ENCODE data around the gene FMNL2. TPM values are rescaled to one million over a fixed set of nuclear protein-coding genes. Genes with fewer than 3 reads are reported as not detected.

The FMNL2 gene
- total and polyA plus RNA-seq, 4 experiments from 2014 or later = 0.06 to 1.6 (median 0.94) TPM; not detected in 1

GRCh38 chr2:152339556-152340286, 4.7 kb downstream of the FMNL2 start:
- Mint-ChIP-seq H3K9me3 (peaks cover 0 to 2% (median 0%) of the 10 kb centered on the region in 8 donors), H3K27me3 (peaks cover 17 to 21% of the 10 kb centered on the region in 2 donors), H3K36me3 (no peaks in the 10 kb centered on the region), H3K27ac (no peak overlapping the region), H3K4me1 (peaks cover 3 to 15% (median 6%) of the 10 kb centered on the region in 4 donors), H3K4me3 (no peak overlapping the region)
- Histone ChIP-seq H3K27me3 (ENCODE audit: insufficient read depth, low read length) (peaks cover 10% of the 10 kb centered on the region), H3K36me3 (ENCODE audit: insufficient read depth, low read length) (no peaks in the 10 kb centered on the region), H3K4me1 (ENCODE audit: insufficient read depth, low read length) (peaks cover under 1% of the 10 kb centered on the region), H3K27ac (ENCODE audit: low read depth, low read length) (no peak overlapping the region), H3K9me3 (ENCODE audit: control insufficient read depth in 1 of 2, low read length in 2 of 2) (no peaks in the 10 kb centered on the region), H3K4me3 (ENCODE audit: low read length in 2 of 2) (no peak overlapping the region)
- ChIA-PET CTCF (ENCODE audit: partially characterized antibody) (no interaction called here), POLR2A (ENCODE audit: partially characterized antibody) (no interaction called here)
- DNase-seq = no peak
- intact Hi-C loops (cut with micrococcal nuclease) = no loop called here

GRCh38 chr2:152342259-152343046, 7.5 kb downstream of the FMNL2 start:
- Histone ChIP-seq H3K27ac (ENCODE audit: low read depth, low read length) (no peak overlapping the region), H3K36me3 (ENCODE audit: insufficient read depth, low read length) (no peaks in the 10 kb centered on the region), H3K4me1 (ENCODE audit: insufficient read depth, low read length) (no peaks in the 10 kb centered on the region), H3K27me3 (ENCODE audit: insufficient read depth, low read length) (no peaks in the 10 kb centered on the region), H3K4me3 (ENCODE audit: low read length in 2 of 2) (no peak overlapping the region), H3K9me3 (ENCODE audit: control insufficient read depth in 1 of 2, low read length in 2 of 2) (no peaks in the 10 kb centered on the region)
- H3K27ac Mint-ChIP-seq = no peak overlapping the region
- H3K36me3 Mint-ChIP-seq = no peaks in the 10 kb centered on the region
- H3K27me3 Mint-ChIP-seq = peaks cover 6 to 8% of the 10 kb centered on the region in 2 donors
- H3K9me3 Mint-ChIP-seq = no peaks in the 10 kb centered on the region
- no peak overlapping the region for H3K4me3 Mint-ChIP-seq
- intact Hi-C loops (cut with micrococcal nuclease) = no loop called here
- POLR2A ChIA-PET (ENCODE audit: partially characterized antibody) = no interaction called here
- H3K4me1 Mint-ChIP-seq = peaks cover 0 to 4% (median 0%) of the 10 kb centered on the region in 4 donors
- DNase-seq = no peak
- CTCF ChIA-PET (ENCODE audit: partially characterized antibody) = no interaction called here

- no peak overlapping the region for H3K4me3 Mint-ChIP-seq
- intact Hi-C loops (cut with micrococcal nuclease) = no loop called here
- H3K27me3 Mint-ChIP-seq = peaks cover 0 to 2% of the 10 kb centered on the region in 2 donors
- H3K4me1 Mint-ChIP-seq = no peaks in the 10 kb centered on the region
- H3K4me3 ChIP-seq (ENCODE audit: low read length in 2 of 2) = no peak overlapping the region
- no peaks in the 10 kb centered on the region for H3K36me3 ChIP-seq (ENCODE audit: insufficient read depth, low read length)
- no peaks in the 10 kb centered on the region for H3K4me1 ChIP-seq (ENCODE audit: insufficient read depth, low read length)
- no peaks in the 10 kb centered on the region for H3K9me3 ChIP-seq (ENCODE audit: control insufficient read depth in 1 of 2, low read length in 2 of 2)
- H3K36me3 Mint-ChIP-seq = no peaks in the 10 kb centered on the region
- DNase-seq = no peak
- H3K27ac ChIP-seq (ENCODE audit: low read depth, low read length) = no peak overlapping the region
- no peaks in the 10 kb centered on the region for H3K27me3 ChIP-seq (ENCODE audit: insufficient read depth, low read length)
- no peaks in the 10 kb centered on the region for H3K9me3 Mint-ChIP-seq
- ChIA-PET POLR2A (ENCODE audit: partially characterized antibody) (no interaction called here), CTCF (ENCODE audit: partially characterized antibody) (no interaction called here)
- H3K27ac Mint-ChIP-seq = no peak overlapping the region
These were observed 8.5 kb downstream of the FMNL2 start for GRCh38 chr2:152343426-152343825.

- Histone ChIP-seq H3K27me3 (ENCODE audit: insufficient read depth, low read length) (no peaks in the 10 kb centered on the region), H3K27ac (ENCODE audit: low read depth, low read length) (no peak overlapping the region), H3K36me3 (ENCODE audit: insufficient read depth, low read length) (no peaks in the 10 kb centered on the region), H3K4me3 (ENCODE audit: low read length in 2 of 2) (no peak overlapping the region), H3K4me1 (ENCODE audit: insufficient read depth, low read length) (no peaks in the 10 kb centered on the region), H3K9me3 (ENCODE audit: control insufficient read depth in 1 of 2, low read length in 2 of 2) (no peaks in the 10 kb centered on the region)
- no peaks in the 10 kb centered on the region for H3K36me3 Mint-ChIP-seq
- H3K4me1 Mint-ChIP-seq = no peaks in the 10 kb centered on the region
- no peak overlapping the region for H3K4me3 Mint-ChIP-seq
- peaks cover 0 to 4% of the 10 kb centered on the region in 2 donors for H3K27me3 Mint-ChIP-seq
- CTCF ChIA-PET (ENCODE audit: partially characterized antibody) = no interaction called here
- H3K27ac Mint-ChIP-seq = peak overlapping the region in 1 of 7 donors; percentile 47
- POLR2A ChIA-PET (ENCODE audit: partially characterized antibody) = no interaction called here
- no peaks in the 10 kb centered on the region for H3K9me3 Mint-ChIP-seq
- intact Hi-C loops (cut with micrococcal nuclease) = no loop called here
- DNase-seq = no peak
These were observed 9.7 kb downstream of the FMNL2 start for GRCh38 chr2:152344579-152345195.

- no peaks in the 10 kb centered on the region for H3K36me3 ChIP-seq (ENCODE audit: insufficient read depth, low read length)
- no peaks in the 10 kb centered on the region for H3K9me3 ChIP-seq (ENCODE audit: control insufficient read depth in 1 of 2, low read length in 2 of 2)
- H3K27me3 Mint-ChIP-seq = peaks cover 0 to 2% of the 10 kb centered on the region in 2 donors
- no peaks in the 10 kb centered on the region for H3K4me1 Mint-ChIP-seq
- intact Hi-C loops (cut with micrococcal nuclease) = no loop called here
- no peak overlapping the region for H3K27ac Mint-ChIP-seq
- H3K4me3 Mint-ChIP-seq = no peak overlapping the region
- H3K36me3 Mint-ChIP-seq = no peaks in the 10 kb centered on the region
- no peak overlapping the region for H3K4me3 ChIP-seq (ENCODE audit: low read length in 2 of 2)
- CTCF ChIA-PET (ENCODE audit: partially characterized antibody) = no interaction called here
- no peak for DNase-seq
- POLR2A ChIA-PET (ENCODE audit: partially characterized antibody) = no interaction called here
- no peaks in the 10 kb centered on the region for H3K27me3 ChIP-seq (ENCODE audit: insufficient read depth, low read length)
- no peaks in the 10 kb centered on the region for H3K9me3 Mint-ChIP-seq
- H3K27ac ChIP-seq (ENCODE audit: low read depth, low read length) = no peak overlapping the region
- H3K4me1 ChIP-seq (ENCODE audit: insufficient read depth, low read length) = no peaks in the 10 kb centered on the region
These were observed 12.1 kb downstream of the FMNL2 start for GRCh38 chr2:152347076-152347475.

- Mint-ChIP-seq H3K4me1 (no peaks in the 10 kb centered on the region), H3K27ac (no peak overlapping the region), H3K36me3 (no peaks in the 10 kb centered on the region), H3K27me3 (peaks cover 0 to 2% of the 10 kb centered on the region in 2 donors), H3K9me3 (no peaks in the 10 kb centered on the region), H3K4me3 (no peak overlapping the region)
- intact Hi-C loops (cut with micrococcal nuclease) = no loop called here
- Histone ChIP-seq H3K36me3 (ENCODE audit: insufficient read depth, low read length) (no peaks in the 10 kb centered on the region), H3K9me3 (ENCODE audit: control insufficient read depth in 1 of 2, low read length in 2 of 2) (no peaks in the 10 kb centered on the region), H3K4me3 (ENCODE audit: low read length in 2 of 2) (no peak overlapping the region), H3K27ac (ENCODE audit: low read depth, low read length) (no peak overlapping the region), H3K4me1 (ENCODE audit: insufficient read depth, low read length) (no peaks in the 10 kb centered on the region), H3K27me3 (ENCODE audit: insufficient read depth, low read length) (no peaks in the 10 kb centered on the region)
- no peak for DNase-seq
- ChIA-PET CTCF (ENCODE audit: partially characterized antibody) (no interaction called here), POLR2A (ENCODE audit: partially characterized antibody) (no interaction called here)
These were observed 13.4 kb downstream of the FMNL2 start for GRCh38 chr2:152348388-152348787.

- Histone ChIP-seq H3K9me3 (ENCODE audit: control insufficient read depth in 1 of 2, low read length in 2 of 2) (no peaks in the 10 kb centered on the region), H3K27ac (ENCODE audit: low read depth, low read length) (no peak overlapping the region), H3K4me1 (ENCODE audit: insufficient read depth, low read length) (no peaks in the 10 kb centered on the region), H3K36me3 (ENCODE audit: insufficient read depth, low read length) (no peaks in the 10 kb centered on the region), H3K27me3 (ENCODE audit: insufficient read depth, low read length) (no peaks in the 10 kb centered on the region), H3K4me3 (ENCODE audit: low read length in 2 of 2) (no peak overlapping the region)
- no peak for DNase-seq
- no peaks in the 10 kb centered on the region for H3K4me1 Mint-ChIP-seq
- ChIA-PET POLR2A (ENCODE audit: partially characterized antibody) (no interaction called here), CTCF (ENCODE audit: partially characterized antibody) (interaction anchor here (1.1 kb wide), 1 partner anchor 21 kb away, joined by 3 read pairs; no protein-coding TSS in a partner anchor)
- H3K9me3 Mint-ChIP-seq = no peaks in the 10 kb centered on the region
- no peaks in the 10 kb centered on the region for H3K36me3 Mint-ChIP-seq
- no peak overlapping the region for H3K27ac Mint-ChIP-seq
- no peak overlapping the region for H3K4me3 Mint-ChIP-seq
- intact Hi-C loops (cut with micrococcal nuclease) = no loop called here
- H3K27me3 Mint-ChIP-seq = peaks cover 0 to 2% of the 10 kb centered on the region in 2 donors
These were observed 14.4 kb downstream of the FMNL2 start for GRCh38 chr2:152349416-152349815.

Measured in CD4-positive, alpha-beta memory T cell (primary cell).